ENCODE results near the gene ARSJ. TPM values are rescaled to one million over a fixed set of nuclear protein-coding genes. Genes with fewer than 3 reads are reported as not detected.

ARSJ gene
- total RNA-seq, 1 experiment from 2014 or later = 43.9 TPM

DNA sequence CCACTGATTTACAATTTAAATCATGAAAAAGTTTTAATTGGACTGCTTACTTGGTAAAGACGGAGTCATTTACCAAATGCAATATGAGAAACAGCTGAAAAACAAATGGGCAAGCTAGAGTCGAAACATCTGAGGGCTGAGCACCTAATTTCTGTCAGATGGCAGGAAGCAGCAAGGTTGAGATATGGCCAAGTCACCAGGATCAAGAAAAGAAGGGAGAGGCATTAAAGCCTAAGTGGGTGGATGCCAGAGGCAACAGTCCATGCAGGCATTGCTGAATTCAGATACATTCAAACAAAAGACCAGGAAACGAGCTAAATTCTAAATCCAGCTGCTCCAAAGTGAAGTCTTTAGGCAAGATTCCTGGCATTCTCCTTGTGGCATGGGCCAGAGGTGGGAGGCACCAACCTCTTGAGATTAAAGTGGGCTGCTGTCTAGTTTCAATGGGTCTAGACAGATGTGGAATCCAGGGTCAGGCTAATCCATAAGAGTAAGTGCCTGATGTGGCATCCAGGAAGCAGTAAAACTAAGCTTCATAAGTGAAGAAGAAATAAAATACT is 8.0 kb upstream of the ARSJ start:
- intact Hi-C loops (cut with micrococcal nuclease; ENCODE audit: unreplicated experiment) = no loop called here
- Histone ChIP-seq H3K27ac (ENCODE audit: low read length) (no peak overlapping the region), H3K4me1 (ENCODE audit: control insufficient read depth, insufficient read depth, low read length) (no peaks in the 10 kb centered on the region), H3K4me3 (ENCODE audit: low read depth in 2 of 2, low read length in 2 of 2) (no peak overlapping the region), H3K36me3 (ENCODE audit: control insufficient read depth, insufficient read depth, low read length) (no peaks in the 10 kb centered on the region), H3K27me3 (ENCODE audit: control insufficient read depth, insufficient read depth, low read length) (no peaks in the 10 kb centered on the region), H3K9me3 (ENCODE audit: control insufficient read depth, insufficient read depth, low read depth, low read length) (no peaks in the 10 kb centered on the region)
- DNase-seq (ENCODE audit: low read depth, low spot score) (no peak), ATAC-seq (no peak)
- ChIA-PET CTCF (no interaction called here), POLR2A (no interaction called here)
- in situ Hi-C loops (cut with HindIII; ENCODE audit: low pct_unique_long_range_greater_than_20kb, low sequenced_read_pairs) = no loop called here
- no peak for TF ChIP-seq SIN3A (IDR thresholded peaks at IDR 0.05; ENCODE audit: borderline replicate concordance, insufficient read depth, low read depth, low read length)
- no peak for TF ChIP-seq TCF7L2 (IDR thresholded peaks at IDR 0.05; ENCODE audit: low read depth, low read length)
- TF ChIP-seq, protein P1, sequence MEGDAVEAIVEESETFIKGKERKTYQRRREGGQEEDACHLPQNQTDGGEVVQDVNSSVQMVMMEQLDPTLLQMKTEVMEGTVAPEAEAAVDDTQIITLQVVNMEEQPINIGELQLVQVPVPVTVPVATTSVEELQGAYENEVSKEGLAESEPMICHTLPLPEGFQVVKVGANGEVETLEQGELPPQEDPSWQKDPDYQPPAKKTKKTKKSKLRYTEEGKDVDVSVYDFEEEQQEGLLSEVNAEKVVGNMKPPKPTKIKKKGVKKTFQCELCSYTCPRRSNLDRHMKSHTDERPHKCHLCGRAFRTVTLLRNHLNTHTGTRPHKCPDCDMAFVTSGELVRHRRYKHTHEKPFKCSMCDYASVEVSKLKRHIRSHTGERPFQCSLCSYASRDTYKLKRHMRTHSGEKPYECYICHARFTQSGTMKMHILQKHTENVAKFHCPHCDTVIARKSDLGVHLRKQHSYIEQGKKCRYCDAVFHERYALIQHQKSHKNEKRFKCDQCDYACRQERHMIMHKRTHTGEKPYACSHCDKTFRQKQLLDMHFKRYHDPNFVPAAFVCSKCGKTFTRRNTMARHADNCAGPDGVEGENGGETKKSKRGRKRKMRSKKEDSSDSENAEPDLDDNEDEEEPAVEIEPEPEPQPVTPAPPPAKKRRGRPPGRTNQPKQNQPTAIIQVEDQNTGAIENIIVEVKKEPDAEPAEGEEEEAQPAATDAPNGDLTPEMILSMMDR (IDR thresholded peaks at IDR 0.05) = no peak
- no peak for TF ChIP-seq REST (IDR thresholded peaks at IDR 0.05; ENCODE audit: insufficient read depth in 1 of 2, low read depth in 2 of 2, low read length in 1 of 2)
- TF ChIP-seq POLR2AphosphoS5 (IDR thresholded peaks at IDR 0.05; ENCODE audit: low read depth, low read length) = no peak
- BruUV-seq (replicated peaks) = no TSS peak

GRCh38 chr4:113982181-113982580 is 2.7 kb upstream of the ARSJ start:
- Histone ChIP-seq H3K4me3 (ENCODE audit: low read depth in 2 of 2, low read length in 2 of 2) (no peak overlapping the region), H3K4me1 (ENCODE audit: control insufficient read depth, insufficient read depth, low read length) (peaks cover 7% of the 10 kb centered on the region), H3K27me3 (ENCODE audit: control insufficient read depth, insufficient read depth, low read length) (no peaks in the 10 kb centered on the region), H3K36me3 (ENCODE audit: control insufficient read depth, insufficient read depth, low read length) (no peaks in the 10 kb centered on the region), H3K9me3 (ENCODE audit: control insufficient read depth, insufficient read depth, low read depth, low read length) (no peaks in the 10 kb centered on the region), H3K27ac (ENCODE audit: low read length) (peak overlapping the region; percentile 18; the same call in 1 of the 2 replicates)
- no TSS peak for BruUV-seq (replicated peaks)
- intact Hi-C loops (cut with micrococcal nuclease; ENCODE audit: unreplicated experiment) = no loop called here
- ChIA-PET CTCF (no interaction called here), POLR2A (no interaction called here)
- ATAC-seq (no peak), DNase-seq (ENCODE audit: low read depth, low spot score) (no peak)
- in situ Hi-C loops (cut with HindIII; ENCODE audit: low pct_unique_long_range_greater_than_20kb, low sequenced_read_pairs) = no loop called here
- TF ChIP-seq, protein P1 (IDR thresholded peaks at IDR 0.05) = no peak
- TF ChIP-seq SIN3A (IDR thresholded peaks at IDR 0.05; ENCODE audit: borderline replicate concordance, insufficient read depth, low read depth, low read length) (no peak), POLR2AphosphoS5 (IDR thresholded peaks at IDR 0.05; ENCODE audit: low read depth, low read length) (no peak), REST (IDR thresholded peaks at IDR 0.05; ENCODE audit: insufficient read depth in 1 of 2, low read depth in 2 of 2, low read length in 1 of 2) (no peak), TCF7L2 (IDR thresholded peaks at IDR 0.05; ENCODE audit: low read depth, low read length) (no peak)

Data from Panc1 (cell line).